Vagina (tissue), 2 donors: ENCODE results near the gene HOMEZ.

Experiments
- CTCF ChIP-seq, 3 experiments: fragments of 450-650 bp in 2 of 3; fragments of 200-600 bp in 1 of 3; sonication (generic) in 1 of 3; IDR thresholded peaks; one replicate each; pipeline ENCODE4 v1.5.1; 2017 to 2019; ENCODE audit warnings: antibody characterized with exemption in 3 of 3, mild to moderate bottlenecking in 2 of 3, moderate library complexity in 2 of 3
- POLR2AphosphoS5 ChIP-seq, 2 donors: sonication (generic); formaldehyde crosslinking; IDR thresholded peaks; one replicate each; pipeline ENCODE4 v1.9.0; 2017; ENCODE audit warnings: antibody characterized with exemption in 2 of 2, mild to moderate bottlenecking in 2 of 2, low read depth in 1 of 2; ENCODE audit not compliant: insufficient read depth in 1 of 2

- no peak for TF ChIP-seq CTCF (IDR thresholded peaks at IDR 0.05)
- TF ChIP-seq POLR2AphosphoS5 (IDR thresholded peaks at IDR 0.05; ENCODE audit: insufficient read depth in 1 of 2, low read depth in 1 of 2), result no peak
These were observed 37.3 kb downstream of the HOMEZ start for GRCh38 chr14:23248601-23249000.
